Measurements from ENCODE around the gene GOLGA6C.
"Not testable (repeated sequence)": the region's sequence is repeated elsewhere in the genome, so short reads cannot be mapped to it uniquely, and the experiment has no call there.

GOLGA6C gene

GRCh38 chr15:75284152-75284551, 26.0 kb downstream of the GOLGA6C start:
- not testable (repeated sequence) for H3K27ac ChIP-seq; H3K36me3 ChIP-seq (ENCODE audit: insufficient read depth, low read length); H3K9me3 ChIP-seq (ENCODE audit: low read depth, low read length); DNase-seq (ENCODE audit: low read depth, low spot score); H3K4me3 ChIP-seq; H3K9ac ChIP-seq (ENCODE audit: insufficient read length)

GRCh38 chr15:75293660-75294059, 35.5 kb downstream of the GOLGA6C start:
- H3K9ac ChIP-seq (ENCODE audit: insufficient read length); H3K4me3 ChIP-seq; H3K36me3 ChIP-seq (ENCODE audit: insufficient read depth, low read length); DNase-seq (ENCODE audit: low read depth, low spot score); H3K9me3 ChIP-seq (ENCODE audit: low read depth, low read length); H3K27ac ChIP-seq: not testable (repeated sequence)

GRCh38 chr15:75298541-75299310, 40.6 kb downstream of the GOLGA6C start:
- DNase-seq (ENCODE audit: low read depth, low spot score); H3K9me3 ChIP-seq (ENCODE audit: low read depth, low read length); H3K27ac ChIP-seq; H3K4me3 ChIP-seq; H3K36me3 ChIP-seq (ENCODE audit: insufficient read depth, low read length); H3K9ac ChIP-seq (ENCODE audit: insufficient read length): not testable (repeated sequence)

GRCh38 chr15:75299311-75299688, 41.2 kb downstream of the GOLGA6C start:
- H3K9ac ChIP-seq (ENCODE audit: insufficient read length); H3K9me3 ChIP-seq (ENCODE audit: low read depth, low read length): not testable (repeated sequence)

GRCh38 chr15:75300026-75300425, 41.9 kb downstream of the GOLGA6C start:
- not testable (repeated sequence) for H3K36me3 ChIP-seq (ENCODE audit: insufficient read depth, low read length); H3K9ac ChIP-seq (ENCODE audit: insufficient read length); H3K4me3 ChIP-seq; DNase-seq (ENCODE audit: low read depth, low spot score); H3K27ac ChIP-seq; H3K9me3 ChIP-seq (ENCODE audit: low read depth, low read length)

More at GRCh38 chr15:75299311-75299688, 41.2 kb downstream of the GOLGA6C start:
- not testable (repeated sequence) for H3K4me3 ChIP-seq; H3K27ac ChIP-seq; DNase-seq (ENCODE audit: low read depth, low spot score); H3K36me3 ChIP-seq (ENCODE audit: insufficient read depth, low read length)

GRCh38 chr15:75302318-75302717, 44.2 kb downstream of the GOLGA6C start:
- H3K9ac ChIP-seq (ENCODE audit: insufficient read length) = no peak overlapping the region
- TF ChIP-seq FOXP2 (optimal IDR thresholded peaks at IDR 0.05; ENCODE audit: control extremely low read depth, extremely low read length, insufficient read depth) (no peak), POLR2AphosphoS5 (IDR thresholded peaks at IDR 0.05; ENCODE audit: borderline replicate concordance, low read depth, low read length) (no peak), EZH2 (IDR thresholded peaks at IDR 0.05) (no peak)

GRCh38 chr15:75302753-75303152, 44.6 kb downstream of the GOLGA6C start:
- not testable (repeated sequence) for H3K9me3 ChIP-seq (ENCODE audit: low read depth, low read length); H3K27ac ChIP-seq; H3K9ac ChIP-seq (ENCODE audit: insufficient read length); H3K36me3 ChIP-seq (ENCODE audit: insufficient read depth, low read length); DNase-seq (ENCODE audit: low read depth, low spot score); H3K4me3 ChIP-seq

More at GRCh38 chr15:75302318-75302717, 44.2 kb downstream of the GOLGA6C start:
- H3K27ac ChIP-seq = no peak overlapping the region
- no peaks in the 10 kb centered on the region for H3K9me3 ChIP-seq (ENCODE audit: low read depth, low read length)
- H3K36me3 ChIP-seq (ENCODE audit: insufficient read depth, low read length) = no peaks in the 10 kb centered on the region
- DNase-seq (ENCODE audit: low read depth, low spot score) = no peak
- H3K4me3 ChIP-seq = no peak overlapping the region

GRCh38 chr15:75306188-75306587, 48.1 kb downstream of the GOLGA6C start:
- Histone ChIP-seq H3K27ac (no peak overlapping the region), H3K4me3 (no peak overlapping the region), H3K36me3 (ENCODE audit: insufficient read depth, low read length) (no peaks in the 10 kb centered on the region), H3K9ac (ENCODE audit: insufficient read length) (no peak overlapping the region), H3K9me3 (ENCODE audit: low read depth, low read length) (no peaks in the 10 kb centered on the region)
- DNase-seq (ENCODE audit: low read depth, low spot score) = no peak
- TF ChIP-seq FOXP2 (optimal IDR thresholded peaks at IDR 0.05; ENCODE audit: control extremely low read depth, extremely low read length, insufficient read depth) = no peak
- TF ChIP-seq POLR2AphosphoS5 (IDR thresholded peaks at IDR 0.05; ENCODE audit: borderline replicate concordance, low read depth, low read length) = no peak
- no peak for TF ChIP-seq EZH2 (IDR thresholded peaks at IDR 0.05)

GRCh38 chr15:75307778-75308390, 49.8 kb downstream of the GOLGA6C start:
- TF ChIP-seq FOXP2 (optimal IDR thresholded peaks at IDR 0.05; ENCODE audit: control extremely low read depth, extremely low read length, insufficient read depth) (no peak), EZH2 (IDR thresholded peaks at IDR 0.05) (no peak), POLR2AphosphoS5 (IDR thresholded peaks at IDR 0.05; ENCODE audit: borderline replicate concordance, low read depth, low read length) (no peak)
- Histone ChIP-seq H3K9me3 (ENCODE audit: low read depth, low read length) (no peaks in the 10 kb centered on the region), H3K4me3 (no peak overlapping the region), H3K27ac (no peak overlapping the region), H3K9ac (ENCODE audit: insufficient read length) (no peak overlapping the region), H3K36me3 (ENCODE audit: insufficient read depth, low read length) (no peaks in the 10 kb centered on the region)
- peak; percentile 5 for DNase-seq (ENCODE audit: low read depth, low spot score)

GRCh38 chr15:75309711-75310110, 51.6 kb downstream of the GOLGA6C start:
- no peak for DNase-seq (ENCODE audit: low read depth, low spot score)
- TF ChIP-seq EZH2 (IDR thresholded peaks at IDR 0.05) = no peak
- no peak for TF ChIP-seq FOXP2 (optimal IDR thresholded peaks at IDR 0.05; ENCODE audit: control extremely low read depth, extremely low read length, insufficient read depth)
- no peak for TF ChIP-seq POLR2AphosphoS5 (IDR thresholded peaks at IDR 0.05; ENCODE audit: borderline replicate concordance, low read depth, low read length)
- no peaks in the 10 kb centered on the region for H3K36me3 ChIP-seq (ENCODE audit: insufficient read depth, low read length)
- H3K27ac ChIP-seq = no peak overlapping the region
- H3K9ac ChIP-seq (ENCODE audit: insufficient read length) = no peak overlapping the region
- no peaks in the 10 kb centered on the region for H3K9me3 ChIP-seq (ENCODE audit: low read depth, low read length)
- no peak overlapping the region for H3K4me3 ChIP-seq

- H3K9me3 ChIP-seq (ENCODE audit: low read depth, low read length); DNase-seq (ENCODE audit: low read depth, low spot score); H3K9ac ChIP-seq (ENCODE audit: insufficient read length): not testable (repeated sequence)
These were observed 54.4 kb downstream of the GOLGA6C start for GRCh38 chr15:75312548-75312947.

More at GRCh38 chr15:75312548-75312947, 54.4 kb downstream of the GOLGA6C start:
- H3K36me3 ChIP-seq (ENCODE audit: insufficient read depth, low read length); H3K27ac ChIP-seq; H3K4me3 ChIP-seq: not testable (repeated sequence)
